ENCODE measurements around the gene CS.

CS gene

GRCh38 chr12:56260380-56260779 is 39.8 kb downstream of the CS start:
- H3K36me3 Mint-ChIP-seq (ENCODE audit: low read depth) = peaks cover 6% of the 10 kb centered on the region
- H3K4me3 Mint-ChIP-seq = peak overlapping the region; percentile 40 to 68 (median 61)
- no peaks in the 10 kb centered on the region for H3K27me3 Mint-ChIP-seq (ENCODE audit: low read depth)
- peaks cover 40% of the 10 kb centered on the region for H3K4me1 Mint-ChIP-seq
- peak overlapping the region; percentile 23 to 43 (median 26) for H3K27ac Mint-ChIP-seq
- TF ChIP-seq CTCF (IDR thresholded peaks at IDR 0.05; ENCODE audit: unreplicated experiment in 3 of 3) = no peak
- H3K9me3 Mint-ChIP-seq = peaks cover 2% of the 10 kb centered on the region

- peak overlapping the region; percentile 94 to 98 (median 95) for H3K27ac Mint-ChIP-seq
- no peak for TF ChIP-seq CTCF (IDR thresholded peaks at IDR 0.05; ENCODE audit: unreplicated experiment in 3 of 3)
- peaks cover 19% of the 10 kb centered on the region for H3K36me3 Mint-ChIP-seq (ENCODE audit: low read depth)
- H3K9me3 Mint-ChIP-seq = peaks cover 2% of the 10 kb centered on the region
- peak overlapping the region; percentile 88 to 89 (median 89) for H3K4me3 Mint-ChIP-seq
- peaks cover 40% of the 10 kb centered on the region for H3K4me1 Mint-ChIP-seq
- no peaks in the 10 kb centered on the region for H3K27me3 Mint-ChIP-seq (ENCODE audit: low read depth)
Measured at GRCh38 chr12:56258820-56259183, 41.3 kb downstream of the CS start.

- H3K27me3 Mint-ChIP-seq (ENCODE audit: low read depth) = no peaks in the 10 kb centered on the region
- peak within 1 kb of the TSS; percentile 94 to 98 (median 95) for H3K27ac Mint-ChIP-seq
- TF ChIP-seq CTCF (IDR thresholded peaks at IDR 0.05; ENCODE audit: unreplicated experiment in 3 of 3) = peak; percentile 68 to 90 (median 73)
- peaks cover 40% of the 10 kb centered on the region for H3K4me1 Mint-ChIP-seq
- H3K4me3 Mint-ChIP-seq = peak within 1 kb of the TSS; percentile 96
- peaks cover 2% of the 10 kb centered on the region for H3K9me3 Mint-ChIP-seq
- H3K36me3 Mint-ChIP-seq (ENCODE audit: low read depth) = peaks cover 25% of the 10 kb centered on the region
Measured at GRCh38 chr12:56258068-56258819, 41.9 kb downstream of the CS start, which contains the start of gene ANKRD52. ANKRD52 (minus strand) TSS chr12:56258384; CDS start chr12:56258269, 115 bp downstream.

DNA sequence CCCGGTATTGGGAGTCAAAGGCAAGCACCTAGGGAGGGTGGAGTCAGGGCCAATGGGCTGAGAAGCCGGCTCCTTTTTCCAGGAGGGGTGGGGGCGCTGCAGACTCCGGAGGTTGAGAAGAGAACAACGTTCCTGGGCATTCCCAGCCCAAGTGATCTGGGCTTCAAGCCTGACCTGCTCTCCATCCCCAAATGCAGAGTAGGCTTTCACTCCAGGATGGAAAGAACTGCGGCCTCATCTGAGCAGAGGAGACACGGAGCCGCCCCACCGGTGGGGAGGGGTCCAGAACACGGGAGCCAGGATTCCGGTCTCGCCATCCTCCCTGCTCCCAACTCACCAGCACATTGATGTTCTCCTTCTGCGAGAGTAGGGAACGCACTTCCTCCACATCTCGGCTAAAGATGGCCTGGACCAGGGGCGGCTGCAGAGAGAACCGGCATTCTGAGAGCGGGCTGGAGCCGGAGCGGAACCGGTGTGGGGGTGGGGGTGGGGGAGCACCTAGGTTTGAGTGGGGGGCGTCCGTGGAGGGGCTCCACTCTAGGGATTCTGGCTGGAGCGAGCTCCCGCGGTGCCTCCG is 42.6 kb downstream of the CS start:
- Mint-ChIP-seq H3K27ac (peak overlapping the region; percentile 81 to 94 (median 91)), H3K9me3 (peaks cover 2% of the 10 kb centered on the region), H3K36me3 (ENCODE audit: low read depth) (peaks cover 31% of the 10 kb centered on the region), H3K4me1 (peaks cover 40% of the 10 kb centered on the region), H3K27me3 (ENCODE audit: low read depth) (no peaks in the 10 kb centered on the region), H3K4me3 (peak overlapping the region; percentile 96)
- no peak for TF ChIP-seq CTCF (IDR thresholded peaks at IDR 0.05; ENCODE audit: unreplicated experiment in 3 of 3)

DNA sequence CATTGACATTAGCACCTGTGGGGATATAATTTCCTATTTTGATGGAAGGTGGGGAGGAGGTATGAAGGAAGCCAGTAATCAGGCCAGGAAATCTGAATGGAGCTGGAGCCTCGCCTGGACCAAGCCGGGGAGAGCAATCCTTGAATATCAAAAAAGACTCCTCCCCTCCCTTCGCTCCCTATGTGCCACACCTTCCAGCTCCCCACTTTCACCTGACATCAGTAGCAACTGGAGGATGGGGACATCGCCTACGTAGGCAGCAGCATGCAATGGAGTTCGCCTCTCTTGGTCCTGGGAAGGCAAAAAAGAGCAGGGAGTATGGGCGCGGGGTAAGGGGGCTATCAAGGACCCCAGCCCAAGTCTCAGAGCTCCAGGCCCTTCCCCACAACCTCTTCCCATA is 43.1 kb downstream of the CS start:
- TF ChIP-seq CTCF (IDR thresholded peaks at IDR 0.05; ENCODE audit: unreplicated experiment in 3 of 3) = no peak
- Mint-ChIP-seq H3K9me3 (peaks cover 2% of the 10 kb centered on the region), H3K4me1 (peaks cover 39% of the 10 kb centered on the region), H3K4me3 (peak overlapping the region; percentile 96), H3K27ac (peak overlapping the region; percentile 81 to 94 (median 91)), H3K36me3 (ENCODE audit: low read depth) (peaks cover 36% of the 10 kb centered on the region), H3K27me3 (ENCODE audit: low read depth) (no peaks in the 10 kb centered on the region)

Data from nephron (organoid).